H1 (cell line): ENCODE data around the gene HEATR9. TPM values are rescaled to one million over a fixed set of nuclear protein-coding genes. Genes with fewer than 3 reads are reported as not detected.

ENCODE experiments used
- CTCF ChIA-PET: fragments of 300-600 bp; sonication (Branson Sonifier 250); formaldehyde crosslinking; loops from one replicate; lab custom pipeline; 2021; ENCODE audit not compliant: partially characterized antibody; lab: Charles Lee
- POLR2A ChIA-PET: fragments of 300-600 bp; sonication (Branson Sonifier 250); formaldehyde crosslinking; loops from one replicate; lab custom pipeline; 2021; ENCODE audit warnings: inconsistent platforms; ENCODE audit not compliant: partially characterized antibody; lab: Charles Lee
- DNase-seq, 2 experiments: peaks; one replicate each; pipeline versions ENCODE4 v3.0.0 to v3.0.0-alpha.2; 2010 to 2022; ENCODE audit warnings: low spot score in 2 of 2, low read depth in 1 of 2, mixed read lengths in 1 of 2
- FAIRE-seq: peaks from 2 replicates; lab custom pipeline; 2011; peaks lifted over from hg19 to GRCh38; lab: Jason Lieb, UNC
- H2AFZ ChIP-seq: 2 replicates; pipeline ENCODE4 v1.8.1; 2012; ENCODE audit warnings: low read length, inconsistent platforms
- H2AK5ac ChIP-seq: 2 replicates; pipeline ENCODE4 v1.6.1; 2013; ENCODE audit warnings: low read depth, low read length
- H2BK120ac ChIP-seq: replicated peaks from 2 replicates; pipeline ENCODE3; 2013; ENCODE audit warnings: low read depth, low read length, inconsistent platforms
- H2BK12ac ChIP-seq: 2 replicates; pipeline ENCODE4 v1.6.1; 2013; ENCODE audit warnings: low read depth, low read length
- H2BK15ac ChIP-seq: 2 replicates; pipeline ENCODE4 v1.6.1; 2013; ENCODE audit warnings: low read length
- H2BK20ac ChIP-seq: 2 replicates; pipeline ENCODE4 v1.6.1; 2013; ENCODE audit warnings: low read length
- H2BK5ac ChIP-seq: 2 replicates; pipeline ENCODE4 v1.6.1; 2013; ENCODE audit warnings: low read depth, low read length
- H3K14ac ChIP-seq: 2 replicates; pipeline ENCODE4 v1.6.1; 2013; ENCODE audit warnings: inconsistent platforms; ENCODE audit not compliant: insufficient read length
- H3K18ac ChIP-seq: 2 replicates; pipeline ENCODE4 v1.6.1; 2013; ENCODE audit warnings: low read length; ENCODE audit errors: extremely low read depth
- H3K23ac ChIP-seq: 2 replicates; pipeline ENCODE4 v1.6.1; 2013; ENCODE audit warnings: inconsistent platforms; ENCODE audit not compliant: insufficient read length
- H3K23me2 ChIP-seq: 2 replicates; pipeline ENCODE4 v1.6.1; 2013; ENCODE audit warnings: low read depth, low read length
- H3K27ac ChIP-seq: 2 replicates; pipeline ENCODE4 v1.6.1; 2011; ENCODE audit warnings: low read depth, low read length, inconsistent platforms
- H3K27me3 ChIP-seq, 4 experiments: replicated peaks in 1 of 4; 1 replicate in 1 of 4; 2 replicates in 3 of 4; pipeline versions ENCODE4 v1.6.1 to v1.8.1; 2011 to 2013; ENCODE audit warnings: low read length in 3 of 4, mild to moderate bottlenecking in 3 of 4, inconsistent platforms in 2 of 4, mixed read lengths in 2 of 4, moderate library complexity in 1 of 4; ENCODE audit not compliant: control insufficient read depth in 3 of 4, insufficient read depth in 3 of 4; ENCODE audit errors: extremely low read depth in 1 of 4
- H3K36me3 ChIP-seq, 4 experiments: 2 replicates each; pipeline versions ENCODE4 v1.6.1 to v1.8.1; 2011 to 2013; ENCODE audit warnings: mild to moderate bottlenecking in 4 of 4, low read length in 3 of 4, moderate library complexity in 2 of 4, control low read depth in 1 of 4, inconsistent platforms in 1 of 4; ENCODE audit not compliant: insufficient read depth in 4 of 4, control insufficient read depth in 2 of 4
- H3K4ac ChIP-seq: replicated peaks from 2 replicates; pipeline ENCODE3; 2013; ENCODE audit warnings: low read length, low read depth, mixed read lengths, inconsistent platforms; ENCODE audit not compliant: insufficient read length
- H3K4me1 ChIP-seq, 4 experiments: replicated peaks in 1 of 4; 1 replicate in 1 of 4; 2 replicates in 3 of 4; pipeline versions ENCODE4 v1.6.1 to v1.8.1; 2011 to 2013; ENCODE audit warnings: low read length in 3 of 4, inconsistent platforms in 2 of 4, mixed read lengths in 1 of 4; ENCODE audit not compliant: insufficient read depth in 4 of 4, control insufficient read depth in 3 of 4
- H3K4me2 ChIP-seq, 2 experiments: 2 replicates each; pipeline versions ENCODE4 v1.6.1 to v1.8.1; 2011 to 2013; ENCODE audit warnings: low read depth in 2 of 2, low read length in 2 of 2, control low read depth in 1 of 2, inconsistent platforms in 1 of 2, mild to moderate bottlenecking in 1 of 2; ENCODE audit not compliant: insufficient read depth in 1 of 2
- H3K4me3 ChIP-seq, 4 experiments: fragments of 200-600, 300-600 bp in 1 of 4; sonication (generic), shearing (Covaris generic), sonication (Bioruptor Twin) in 1 of 4; 2 replicates each; pipeline versions ENCODE4 v1.5.1 to v1.8.1; 2011 to 2016; ENCODE audit warnings: low read length in 4 of 4, low read depth in 3 of 4, control low read depth in 2 of 4, inconsistent platforms in 2 of 4, mild to moderate bottlenecking in 2 of 4, mixed read lengths in 1 of 4, moderate library complexity in 1 of 4; ENCODE audit not compliant: insufficient read depth in 2 of 4; ENCODE audit errors: extremely low read depth in 1 of 4
- H3K56ac ChIP-seq: replicated peaks from 2 replicates; pipeline ENCODE3; 2013; ENCODE audit warnings: low read depth, mild to moderate bottlenecking, mixed read lengths, low read length, inconsistent platforms; ENCODE audit not compliant: insufficient read length
- H3K79me1 ChIP-seq: 2 replicates; pipeline ENCODE4 v1.6.1; 2013; ENCODE audit warnings: low read depth, low read length, control low read depth
- H3K79me2 ChIP-seq, 2 experiments: 2 replicates each; pipeline versions ENCODE4 v1.6.1 to v1.8.1; 2012 to 2013; ENCODE audit warnings: low read length in 2 of 2, mild to moderate bottlenecking in 2 of 2, inconsistent platforms in 1 of 2; ENCODE audit not compliant: insufficient read depth in 2 of 2, control insufficient read depth in 1 of 2
- H3K9ac ChIP-seq, 4 experiments: replicated peaks in 1 of 4; 1 replicate in 1 of 4; 2 replicates in 3 of 4; pipeline versions ENCODE4 v1.6.1 to v1.8.1; 2011 to 2013; ENCODE audit warnings: low read depth in 3 of 4, low read length in 3 of 4, control low read depth in 2 of 4, mild to moderate bottlenecking in 2 of 4, moderate library complexity in 2 of 4, inconsistent platforms in 1 of 4; ENCODE audit errors: extremely low read depth in 1 of 4
- H3K9me3 ChIP-seq, 2 experiments: 2 replicates each; pipeline versions ENCODE4 v1.6.1 to v1.8.1; 2012 to 2013; ENCODE audit warnings: mild to moderate bottlenecking in 2 of 2, moderate library complexity in 2 of 2, control low read depth in 1 of 2, inconsistent platforms in 1 of 2, low read depth in 1 of 2, low read length in 1 of 2, mixed read lengths in 1 of 2; ENCODE audit not compliant: insufficient read depth in 2 of 2
- H4K20me1 ChIP-seq, 2 experiments: replicated peaks in 1 of 2; 2 replicates each; pipeline versions ENCODE3 to v1.8.1; 2011 to 2013; ENCODE audit warnings: inconsistent platforms in 2 of 2, low read length in 2 of 2, mild to moderate bottlenecking in 1 of 2; ENCODE audit not compliant: insufficient read depth in 2 of 2, control insufficient read depth in 1 of 2
- H4K5ac ChIP-seq: 2 replicates; pipeline ENCODE4 v1.6.1; 2013; ENCODE audit warnings: low read length, low read depth, mixed read lengths, inconsistent platforms; ENCODE audit not compliant: insufficient read length
- H4K8ac ChIP-seq: 2 replicates; pipeline ENCODE4 v1.8.0; 2013; ENCODE audit warnings: mild to moderate bottlenecking, moderate library complexity, low read length, inconsistent platforms; ENCODE audit not compliant: insufficient read depth; ENCODE audit errors: extremely low read depth
- H4K91ac ChIP-seq: replicated peaks from 2 replicates; pipeline ENCODE3; 2013; ENCODE audit warnings: low read length, mixed read lengths, inconsistent platforms; ENCODE audit not compliant: insufficient read length
- ATF3 ChIP-seq: IDR thresholded peaks from 2 replicates; pipeline ENCODE4 v1.6.1; 2011; ENCODE audit warnings: low read depth, mild to moderate bottlenecking, low read length; ENCODE audit not compliant: insufficient read depth
- BRCA1 ChIP-seq: IDR thresholded peaks from 2 replicates; pipeline ENCODE4 v1.6.1; 2012; ENCODE audit warnings: low read depth, low read length, improper control_type of control experiment
- CHD2 ChIP-seq: IDR thresholded peaks from 2 replicates; pipeline ENCODE4 v1.6.1; 2012; ENCODE audit warnings: low read length, improper control_type of control experiment
- CREB1 ChIP-seq: IDR thresholded peaks from 2 replicates; pipeline ENCODE4 v1.6.1; 2012; ENCODE audit warnings: inconsistent platforms
- FOSL1 ChIP-seq: IDR thresholded peaks from 2 replicates; pipeline ENCODE4 v1.6.1; 2011; ENCODE audit warnings: mild to moderate bottlenecking, low read depth, low read length, moderate library complexity; ENCODE audit not compliant: insufficient read depth
- JUND ChIP-seq: IDR thresholded peaks from 2 replicates; pipeline ENCODE4 v1.6.1; 2011; ENCODE audit warnings: mild to moderate bottlenecking, improper control_type of control experiment, low read length
- POLR2A ChIP-seq, 2 experiments: IDR thresholded peaks; 1 replicate in 1 of 2; 2 replicates in 1 of 2; pipeline ENCODE4 v1.6.1; 2011; ENCODE audit warnings: low read depth in 2 of 2, low read length in 2 of 2, mild to moderate bottlenecking in 2 of 2; ENCODE audit errors: control extremely low read depth in 1 of 2
- RNF2 ChIP-seq: fragments of 200-900, 300-1000 bp; sonication (generic); IDR thresholded peaks from 2 replicates; pipeline ENCODE4 v1.7.1; 2016; ENCODE audit warnings: borderline replicate concordance, low read depth, mild to moderate bottlenecking, antibody characterized with exemption, low read length; ENCODE audit not compliant: poor library complexity, severe bottlenecking; ENCODE audit errors: missing control alignments
- SIN3A ChIP-seq, 2 experiments: IDR thresholded peaks in 1 of 2; conservative IDR thresholded peaks in 1 of 2; 2 replicates each; pipeline ENCODE4 v1.6.1; 2011 to 2012; ENCODE audit warnings: low read length in 2 of 2, improper control_type of control experiment in 1 of 2, low read depth in 1 of 2, mild to moderate bottlenecking in 1 of 2
- SIX5 ChIP-seq: IDR thresholded peaks from 2 replicates; pipeline ENCODE4 v1.6.1; 2011; ENCODE audit warnings: mild to moderate bottlenecking, low read depth, low read length
- SP4 ChIP-seq: IDR thresholded peaks from 2 replicates; pipeline ENCODE4 v1.6.1; 2012; ENCODE audit warnings: low read length, inconsistent platforms
- SUZ12 ChIP-seq: fragments of 200-600 bp; sonication (generic); IDR thresholded peaks from 2 replicates; pipeline ENCODE4 v1.6.1; 2012; ENCODE audit warnings: mild to moderate bottlenecking, inconsistent platforms, low read length, moderate library complexity, mixed read lengths
- TEAD4 ChIP-seq: IDR thresholded peaks from 2 replicates; pipeline ENCODE4 v1.6.1; 2012; ENCODE audit warnings: low read depth, low read length, inconsistent platforms, mixed read lengths
- WGBS, 2 experiments: shearing (Covaris generic) in 1 of 2; methylation state at CpG; one replicate each; pipeline versions ENCODE4 v1.1.6 to v1.1.7; 2013 to 2015; ENCODE audit warnings: low lambda C conversion rate in 2 of 2, mixed read lengths in 2 of 2, inconsistent platforms in 1 of 2, low coverage in 1 of 2, missing lambda C conversion rate in 1 of 2; ENCODE audit not compliant: insufficient replicate concordance in 2 of 2, insufficient coverage in 1 of 2, insufficient read length in 1 of 2; ENCODE audit errors: extremely low coverage in 1 of 2, missing lambda C conversion rate in 1 of 2; 5-methylcytosine and 5-hydroxymethylcytosine counted together
- polyA plus RNA-seq, 7 experiments: library from polyadenylated mRNA; depleted of rRNA in 3 of 7; stranded (reverse) in 5 of 7; unstranded in 2 of 7; fragments of >200 nt in 5 of 7; fragments of 200-250 nt in 2 of 7; gene quantifications; 1 replicate in 5 of 7; 2 replicates in 1 of 7; 4 replicates in 1 of 7; pipeline versions ENCODE4 v1.2.1 to v1.2.3, GENCODE V29; 2011 to 2013; ENCODE audit warnings: missing spikeins in 2 of 7, mixed read lengths in 2 of 7
- total RNA-seq: library from RNA; stranded (reverse); fragmentation: NEBNext Ultra II Directional; extraction: Animal tissue kit (Norgen Biotek cat#: 25700); gene quantifications from 2 replicates; pipeline ENCODE4 v1.2.1, GENCODE V29; 2021
- TF ChIP-seq, protein P1 (sequence below): IDR thresholded peaks from 2 replicates; pipeline ENCODE4 v1.6.1; 2012; ENCODE audit warnings: inconsistent platforms

Gene HEATR9
- total and polyA plus RNA-seq, 2 of the 8 experiments (the other 6 are each of a cell fraction or from before 2014, with no cell fraction given): not detected

DNA sequence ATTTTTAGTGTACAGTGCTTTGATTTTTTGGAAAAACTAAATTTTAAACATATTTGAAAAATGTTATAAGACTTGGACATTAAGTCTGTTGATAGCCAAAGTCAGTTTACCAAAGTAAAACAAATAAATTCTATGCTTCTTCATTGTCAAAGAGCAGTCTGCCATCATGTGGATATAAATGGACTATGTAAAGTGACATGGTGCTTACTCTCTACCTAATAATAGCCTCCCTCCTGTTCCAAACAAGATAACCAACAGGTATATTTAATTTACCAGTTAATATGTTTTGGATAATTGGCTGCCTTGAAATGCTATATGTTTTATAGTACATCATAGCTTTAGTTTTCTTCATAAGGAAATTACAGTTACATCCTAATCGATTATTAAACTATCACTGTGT lies 43.5 kb downstream of the HEATR9 start:
- H2AFZ ChIP-seq: no peak overlapping the region
- no peaks in the 10 kb centered on the region for H3K27me3 ChIP-seq
- no peak overlapping the region for H4K5ac ChIP-seq
- no peak overlapping the region for H3K56ac ChIP-seq
- no peak overlapping the region for H3K23ac ChIP-seq
- CTCF ChIA-PET: interaction anchor here (0.5 to 0.6 kb wide), 2 partner anchors 148 to 228 kb away, joined by 3 read pairs; no protein-coding TSS in a partner anchor
- H2BK20ac ChIP-seq: no peak overlapping the region
- no peak overlapping the region for H3K18ac ChIP-seq
- no peak overlapping the region for H4K91ac ChIP-seq
- WGBS, 2 experiments: 93% methylated on average over 1 of the region's 1 CpG; no CpG with 5 or more reads in 1 of the 2 experiments
- H3K79me1 ChIP-seq: no peaks in the 10 kb centered on the region
- H3K4me1 ChIP-seq: no peaks in the 10 kb centered on the region
- H3K27ac ChIP-seq: no peak overlapping the region
- POLR2A ChIA-PET: interaction anchor here (1.7 kb wide), 1 partner anchor 17 kb away, joined by 5 read pairs; no protein-coding TSS in a partner anchor
- no peak overlapping the region for H4K8ac ChIP-seq
- no peak for DNase-seq
- no peaks in the 10 kb centered on the region for H3K9me3 ChIP-seq
- no peak overlapping the region for H3K4ac ChIP-seq
- peaks cover 23 to 92% (median 68%) of the 10 kb centered on the region in 4 experiments for H3K36me3 ChIP-seq
- H2AK5ac ChIP-seq: no peak overlapping the region
- H3K79me2 ChIP-seq: peaks cover 0 to 33% of the 10 kb centered on the region in 2 experiments; a peak in 2 of 4 replicates
- H4K20me1 ChIP-seq: peaks cover 2 to 6% of the 10 kb centered on the region in 2 experiments
- no peak for FAIRE-seq
- no peak overlapping the region for H2BK120ac ChIP-seq
- H2BK5ac ChIP-seq: no peak overlapping the region
- no peak overlapping the region for H2BK15ac ChIP-seq
- H3K4me2 ChIP-seq: no peak overlapping the region
- H3K23me2 ChIP-seq: no peaks in the 10 kb centered on the region; the same call in 1 of the 2 replicates
- no peak overlapping the region for H2BK12ac ChIP-seq
- no peak overlapping the region for H3K9ac ChIP-seq
- no peak overlapping the region for H3K4me3 ChIP-seq
- H3K14ac ChIP-seq: no peak overlapping the region
- TF ChIP-seq CHD2: no peak
- no peak for TF ChIP-seq JUND
- TF ChIP-seq, protein P1, sequence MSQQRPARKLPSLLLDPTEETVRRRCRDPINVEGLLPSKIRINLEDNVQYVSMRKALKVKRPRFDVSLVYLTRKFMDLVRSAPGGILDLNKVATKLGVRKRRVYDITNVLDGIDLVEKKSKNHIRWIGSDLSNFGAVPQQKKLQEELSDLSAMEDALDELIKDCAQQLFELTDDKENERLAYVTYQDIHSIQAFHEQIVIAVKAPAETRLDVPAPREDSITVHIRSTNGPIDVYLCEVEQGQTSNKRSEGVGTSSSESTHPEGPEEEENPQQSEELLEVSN: no peak
- TF ChIP-seq ATF3: no peak
- no peak for TF ChIP-seq CREB1
- no peak for TF ChIP-seq SP4
- no peak for TF ChIP-seq SIX5
- TF ChIP-seq SUZ12: no peak
- TF ChIP-seq TEAD4: no peak
- TF ChIP-seq SIN3A (conservative IDR thresholded peaks at IDR 0.05 in 1 of 2, IDR thresholded peaks at IDR 0.05 in 1 of 2; ENCODE audit: low read depth in 1 of 2, low read length in 2 of 2): no peak
- no peak for TF ChIP-seq POLR2A (IDR thresholded peaks at IDR 0.05; ENCODE audit: control extremely low read depth in 1 of 2, low read depth in 2 of 2, low read length in 2 of 2)
- no peak for TF ChIP-seq RNF2
- no peak for TF ChIP-seq BRCA1
- no peak for TF ChIP-seq FOSL1
